Hepatocyte (in vitro differentiated cells): ENCODE results near the gene GABRA6. TPM values are rescaled to one million over a fixed set of nuclear protein-coding genes. Genes with fewer than 3 reads are reported as not detected.

Source experiments
- polyA plus RNA-seq: library from polyadenylated mRNA; unstranded; fragments of >200 nt; fragmentation: Nextera tagmentation; extraction: Ambion mirVana; gene quantifications from 2 replicates; pipeline ENCODE4 v1.2.1, GENCODE V29; 2016
- total RNA-seq: library from RNA; depleted of rRNA; stranded (reverse); fragments of >200 nt; gene quantifications from 2 replicates; pipeline ENCODE4 v1.2.3, GENCODE V29; 2014

Gene GABRA6
- total and polyA plus RNA-seq, 2 experiments from 2014 or later: not detected

Other genes starting within 250 kb of the GABRA6 start
- gene GABRB2, start 139.0 kb upstream of the GABRA6 start, total RNA-seq: 0.08 and 0.53 TPM in 2 replicates
- gene GABRB2, start 139.0 kb upstream of the GABRA6 start, polyA plus RNA-seq: 0.16 TPM in 1 of 2 replicates, not detected in the other
- gene GABRA1, start 162.4 kb downstream of the GABRA6 start, total RNA-seq: 0.16 and 0.30 TPM in 2 replicates
- gene GABRA1, start 162.4 kb downstream of the GABRA6 start, polyA plus RNA-seq: 0.42 TPM in 1 of 2 replicates, not detected in the other